A673 (cell line): Measurements from ENCODE around the gene SMC5.
"Not testable (repeated sequence)": the region's sequence is repeated elsewhere in the genome, so short reads cannot be mapped to it uniquely, and the experiment has no call there.

Experiments used
- EZH2 ChIP-seq: fragments of 200-600 bp; sonication (generic); IDR thresholded peaks from 2 replicates; pipeline ENCODE4 v1.6.1; 2017; ENCODE audit warnings: borderline replicate concordance, low read depth, mild to moderate bottlenecking, mixed read lengths, antibody characterized with exemption, low read length; ENCODE audit not compliant: poor library complexity, severe bottlenecking
- TF ChIP-seq, protein P1 (sequence below): fragments of 300-800, 200-600 bp; sonication (generic); conservative IDR thresholded peaks from 2 replicates; pipeline ENCODE4 v1.5.1; 2017; ENCODE audit warnings: low read depth, mild to moderate bottlenecking, antibody characterized with exemption, low read length, moderate library complexity, mixed read lengths

DNA sequence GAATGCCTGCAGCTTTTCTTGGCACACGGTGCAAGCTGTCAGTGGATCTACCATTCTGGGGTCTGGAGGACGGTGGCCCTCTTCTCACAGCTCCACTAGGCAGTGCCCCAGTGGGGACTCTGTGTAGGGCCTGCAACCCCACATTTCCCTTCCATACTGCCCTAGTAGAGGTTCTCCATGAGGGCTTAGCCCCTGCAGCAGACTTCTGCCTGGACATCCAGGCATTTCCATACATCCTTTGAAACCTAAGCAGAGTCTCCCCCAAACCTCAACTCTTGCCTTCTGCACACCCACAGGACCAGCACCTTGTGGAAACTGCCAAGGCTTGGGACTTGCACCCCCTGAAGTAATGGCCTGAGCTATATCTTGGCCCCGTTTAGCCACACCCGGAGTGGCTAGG lies 69.8 kb downstream of the SMC5 start:
- TF ChIP-seq, protein P1, sequence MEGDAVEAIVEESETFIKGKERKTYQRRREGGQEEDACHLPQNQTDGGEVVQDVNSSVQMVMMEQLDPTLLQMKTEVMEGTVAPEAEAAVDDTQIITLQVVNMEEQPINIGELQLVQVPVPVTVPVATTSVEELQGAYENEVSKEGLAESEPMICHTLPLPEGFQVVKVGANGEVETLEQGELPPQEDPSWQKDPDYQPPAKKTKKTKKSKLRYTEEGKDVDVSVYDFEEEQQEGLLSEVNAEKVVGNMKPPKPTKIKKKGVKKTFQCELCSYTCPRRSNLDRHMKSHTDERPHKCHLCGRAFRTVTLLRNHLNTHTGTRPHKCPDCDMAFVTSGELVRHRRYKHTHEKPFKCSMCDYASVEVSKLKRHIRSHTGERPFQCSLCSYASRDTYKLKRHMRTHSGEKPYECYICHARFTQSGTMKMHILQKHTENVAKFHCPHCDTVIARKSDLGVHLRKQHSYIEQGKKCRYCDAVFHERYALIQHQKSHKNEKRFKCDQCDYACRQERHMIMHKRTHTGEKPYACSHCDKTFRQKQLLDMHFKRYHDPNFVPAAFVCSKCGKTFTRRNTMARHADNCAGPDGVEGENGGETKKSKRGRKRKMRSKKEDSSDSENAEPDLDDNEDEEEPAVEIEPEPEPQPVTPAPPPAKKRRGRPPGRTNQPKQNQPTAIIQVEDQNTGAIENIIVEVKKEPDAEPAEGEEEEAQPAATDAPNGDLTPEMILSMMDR, result not testable (repeated sequence)
- not testable (repeated sequence) for TF ChIP-seq EZH2
